Body of pancreas (tissue), 4 donors: ENCODE results near the gene TTC36. TPM values are rescaled to one million over a fixed set of nuclear protein-coding genes. Genes with fewer than 3 reads are reported as not detected.
A peak's percentile ranks its signal among the peaks of the same experiment; 100 is the strongest.

Experiments used
- ATAC-seq: fragments of 150-250 bp; one replicate; pipeline ENCODE4 v1.9.1; 2016
- DNase-seq, 4 donors: peaks; one replicate each; pipeline ENCODE4 v3.0.0-alpha.2; 2019
- H3K27ac ChIP-seq, 4 donors: fragments of 200-600 bp; sonication (generic); 1 replicate in 3 of 4; 2 replicates in 1 of 4; pipeline versions ENCODE4 v1.5.1 to v1.6.1; 2016 to 2019; ENCODE audit warnings: mild to moderate bottlenecking in 1 of 4, mixed read lengths in 1 of 4, moderate library complexity in 1 of 4
- H3K27me3 ChIP-seq, 2 donors: fragments of 200-600 bp; sonication (generic); one replicate each; pipeline ENCODE4 v1.6.0; 2016; ENCODE audit warnings: mild to moderate bottlenecking in 1 of 2
- H3K36me3 ChIP-seq, 2 donors: fragments of 200-600 bp; sonication (generic); replicated peaks in 1 of 2; 2 replicates each; pipeline ENCODE4 v1.5.1; 2016; ENCODE audit warnings: low read depth in 2 of 2; ENCODE audit not compliant: insufficient read depth in 1 of 2
- H3K4me1 ChIP-seq: fragments of 200-600 bp; sonication (generic); one replicate; pipeline ENCODE4 v1.6.0; 2016
- H3K4me3 ChIP-seq, 2 donors: fragments of 200-600 bp; sonication (generic); 1 replicate in 1 of 2; 2 replicates in 1 of 2; pipeline ENCODE4 v1.5.1; 2016 to 2019
- H3K9me3 ChIP-seq, 3 donors: fragments of 200-600 bp; sonication (generic); 1 replicate in 2 of 3; 2 replicates in 1 of 3; pipeline ENCODE4 v1.5.1; 2016
- POLR2A ChIP-seq, 3 donors: fragments of 450-650 bp; IDR thresholded peaks; one replicate each; pipeline ENCODE4 v1.6.1; 2016; ENCODE audit warnings: antibody characterized with exemption in 3 of 3, mild to moderate bottlenecking in 2 of 3
- WGBS, 2 donors: methylation state at CpG; one replicate each; pipeline ENCODE4 v1.1.5; 2017; 5-methylcytosine and 5-hydroxymethylcytosine counted together
- intact Hi-C: fragments of 100-400 bp; cut with DNase I; formaldehyde crosslinking; loops from one replicate; pipeline ENCODE4 v1.15.1; 2023
- total RNA-seq, 2 donors: library from RNA; depleted of rRNA; stranded (reverse); fragments of >200 nt; gene quantifications; one replicate each; pipeline ENCODE4 v1.1.0, GENCODE V29; 2016
- TF ChIP-seq, protein P1 (sequence below), 7 experiments: fragments of 450-650 bp in 4 of 7; fragments of 200-600 bp in 3 of 7; sonication (generic) in 3 of 7; IDR thresholded peaks; one replicate each; pipeline ENCODE4 v1.5.1; 2016 to 2019; ENCODE audit warnings: antibody characterized with exemption in 7 of 7

TTC36 gene
- total RNA-seq, 2 donors from 2014 or later, result not detected

DNA sequence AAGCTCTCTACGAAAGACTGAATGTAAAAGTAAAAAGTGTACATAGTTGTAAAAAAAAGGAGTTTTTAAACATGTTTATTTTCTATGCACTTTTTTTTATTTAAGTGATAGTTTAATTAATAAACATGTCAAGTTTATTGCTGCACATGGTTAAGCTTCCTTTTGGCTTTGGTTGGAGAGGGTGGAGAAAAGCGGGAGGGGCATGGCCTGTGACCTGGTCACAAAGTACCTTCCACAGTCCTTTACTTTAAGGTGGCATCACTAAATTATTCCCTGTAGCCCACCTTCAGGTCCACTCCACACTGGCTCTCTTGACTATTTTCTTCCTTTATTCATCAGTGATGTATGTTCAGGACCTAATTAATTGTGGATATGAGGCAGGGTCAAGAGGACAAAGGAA lies 586 bp upstream of the TTC36 start:
- TF ChIP-seq POLR2A (IDR thresholded peaks at IDR 0.05), result no peak
- TF ChIP-seq, protein P1, sequence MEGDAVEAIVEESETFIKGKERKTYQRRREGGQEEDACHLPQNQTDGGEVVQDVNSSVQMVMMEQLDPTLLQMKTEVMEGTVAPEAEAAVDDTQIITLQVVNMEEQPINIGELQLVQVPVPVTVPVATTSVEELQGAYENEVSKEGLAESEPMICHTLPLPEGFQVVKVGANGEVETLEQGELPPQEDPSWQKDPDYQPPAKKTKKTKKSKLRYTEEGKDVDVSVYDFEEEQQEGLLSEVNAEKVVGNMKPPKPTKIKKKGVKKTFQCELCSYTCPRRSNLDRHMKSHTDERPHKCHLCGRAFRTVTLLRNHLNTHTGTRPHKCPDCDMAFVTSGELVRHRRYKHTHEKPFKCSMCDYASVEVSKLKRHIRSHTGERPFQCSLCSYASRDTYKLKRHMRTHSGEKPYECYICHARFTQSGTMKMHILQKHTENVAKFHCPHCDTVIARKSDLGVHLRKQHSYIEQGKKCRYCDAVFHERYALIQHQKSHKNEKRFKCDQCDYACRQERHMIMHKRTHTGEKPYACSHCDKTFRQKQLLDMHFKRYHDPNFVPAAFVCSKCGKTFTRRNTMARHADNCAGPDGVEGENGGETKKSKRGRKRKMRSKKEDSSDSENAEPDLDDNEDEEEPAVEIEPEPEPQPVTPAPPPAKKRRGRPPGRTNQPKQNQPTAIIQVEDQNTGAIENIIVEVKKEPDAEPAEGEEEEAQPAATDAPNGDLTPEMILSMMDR (IDR thresholded peaks at IDR 0.05), result no peak
- ATAC-seq (no peak), DNase-seq (no peak)
- Histone ChIP-seq H3K27me3 (no peaks in the 10 kb centered on the region), H3K27ac (no peak overlapping the region), H3K4me3 (no peak overlapping the region), H3K4me1 (peaks cover 29% of the 10 kb centered on the region), H3K9me3 (no peaks in the 10 kb centered on the region), H3K36me3 (peaks cover 0 to 7% of the 10 kb centered on the region in 2 donors)
- intact Hi-C loops, result no loop called here
- WGBS, 2 donors, result 70 to 78% methylated on average over 2 of the region's 2 CpGs

DNA sequence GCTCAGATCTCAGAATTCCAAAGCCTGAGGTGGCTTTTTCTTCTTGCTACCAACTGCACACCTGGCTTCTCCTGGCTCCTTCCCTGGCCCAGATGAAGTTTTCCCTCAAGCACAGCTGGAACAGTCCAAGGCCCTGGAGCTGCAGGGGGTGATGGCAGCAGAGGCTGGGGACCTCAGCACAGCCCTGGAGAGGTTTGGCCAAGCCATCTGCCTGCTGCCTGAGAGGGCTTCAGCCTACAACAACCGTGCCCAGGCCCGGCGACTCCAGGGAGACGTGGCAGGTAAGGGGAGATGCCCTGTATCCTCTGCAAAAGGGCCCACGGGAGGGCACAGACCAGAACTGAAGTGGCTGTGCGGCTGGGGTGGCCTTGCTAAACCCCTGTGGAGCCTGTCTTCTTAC lies 1.2 kb downstream of the TTC36 start:
- peaks cover 35% of the 10 kb centered on the region for H3K4me1 ChIP-seq
- intact Hi-C loops, result no loop called here
- H3K27ac ChIP-seq, result no peak overlapping the region
- DNase-seq (no peak), ATAC-seq (no peak)
- H3K4me3 ChIP-seq, result no peak overlapping the region
- H3K9me3 ChIP-seq, result no peaks in the 10 kb centered on the region
- no peaks in the 10 kb centered on the region for H3K27me3 ChIP-seq
- WGBS, 2 donors, result 78 to 86% methylated on average over 3 to 6 of the region's 6 CpGs
- TF ChIP-seq, protein P1 (IDR thresholded peaks at IDR 0.05), result no peak
- H3K36me3 ChIP-seq, result peaks cover 0 to 4% of the 10 kb centered on the region in 2 donors

DNA sequence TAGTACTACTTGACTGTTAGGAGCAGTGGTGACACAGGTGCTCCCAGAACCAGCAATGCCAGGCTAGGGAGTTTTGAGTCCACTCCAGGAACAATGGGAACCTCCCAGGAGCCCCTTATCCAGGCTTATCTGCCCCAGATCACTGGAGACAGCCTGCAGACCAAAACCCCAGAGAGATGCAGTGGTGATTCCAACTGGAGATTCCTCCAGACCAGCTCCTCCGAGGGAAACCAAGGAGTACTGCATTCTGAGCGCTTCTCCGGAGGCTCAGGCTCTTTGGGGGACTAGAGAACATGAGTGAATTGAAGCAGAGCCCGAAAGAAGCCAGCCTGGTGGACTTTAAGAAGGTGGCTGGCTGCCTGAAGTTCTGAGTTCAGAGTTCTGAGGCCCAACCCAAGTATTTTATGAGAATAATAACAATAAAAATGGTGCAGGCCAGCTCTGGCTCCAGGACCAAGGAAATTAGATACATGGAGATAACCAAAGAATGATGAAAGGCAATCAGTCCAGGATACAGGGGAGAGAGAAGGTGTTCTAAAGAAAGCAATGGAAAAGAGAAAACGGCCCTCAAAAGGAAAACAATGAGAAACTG lies 2.4 kb downstream of the TTC36 start:
- ATAC-seq (no peak), DNase-seq (no peak)
- WGBS, 2 donors, result 60 to 70% methylated on average over 5 of the region's 5 CpGs

DNA sequence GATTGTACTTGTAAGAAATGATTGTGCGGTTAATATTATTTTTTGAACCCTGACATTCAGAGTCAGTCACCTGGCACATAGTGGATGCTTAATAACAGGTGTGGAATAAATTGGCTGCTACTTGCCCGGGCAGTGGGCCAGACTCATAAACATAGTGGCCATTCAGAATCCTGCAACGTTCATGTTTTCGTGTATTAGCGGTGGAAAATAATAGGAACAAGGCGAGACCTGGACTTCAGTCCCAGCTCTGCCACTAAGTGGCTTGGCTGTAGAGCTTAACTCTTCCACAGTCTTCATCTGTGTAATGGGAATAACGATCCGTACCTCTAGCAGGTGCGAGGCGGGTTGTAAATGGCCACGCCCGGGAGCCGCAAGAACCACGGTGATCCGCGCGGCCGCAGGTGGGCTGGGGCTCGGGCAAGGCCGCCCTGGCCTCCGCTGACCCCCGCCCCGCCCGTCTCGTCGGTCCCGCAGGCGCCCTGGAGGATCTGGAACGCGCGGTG lies 3.0 kb downstream of the TTC36 start:
- Histone ChIP-seq H3K9me3 (no peaks in the 10 kb centered on the region), H3K27ac (peak overlapping the region; percentile 52 to 81 (median 72)), H3K27me3 (no peaks in the 10 kb centered on the region), H3K4me3 (peak overlapping the region; percentile 80 to 91), H3K4me1 (peaks cover 35% of the 10 kb centered on the region), H3K36me3 (no peaks in the 10 kb centered on the region)
- TF ChIP-seq, protein P1 (IDR thresholded peaks at IDR 0.05), result peak in 2 of 7 experiments; percentile 4 to 15
- no peak for TF ChIP-seq POLR2A (IDR thresholded peaks at IDR 0.05)
- 3 to 5% methylated on average over 6 to 31 of the region's 31 CpGs for WGBS, 2 donors
- peak; percentile 31 to 68 (median 36) for DNase-seq
- peak; percentile 62 for ATAC-seq
- intact Hi-C loops, result no loop called here

More for the DNA sequence above, 2.4 kb downstream of the TTC36 start:
- Histone ChIP-seq H3K4me1 (peaks cover 35% of the 10 kb centered on the region), H3K27ac (peak overlapping the region in 1 of 4 donors; percentile 80), H3K27me3 (no peaks in the 10 kb centered on the region), H3K36me3 (no peaks in the 10 kb centered on the region), H3K9me3 (no peaks in the 10 kb centered on the region), H3K4me3 (no peak overlapping the region)
- no peak for TF ChIP-seq POLR2A (IDR thresholded peaks at IDR 0.05)
- TF ChIP-seq, protein P1 (IDR thresholded peaks at IDR 0.05), result no peak
- intact Hi-C loops, result no loop called here
